DND-41 (cell line): ENCODE data around the gene TP63.

Source experiments
- ATAC-seq: fragments of 200-7000 bp; cut with Tn5 transposase; 3 replicates; pipeline ENCODE4 v1.9.1; 2021; ENCODE audit warnings: low read depth; ENCODE audit not compliant: insufficient read depth
- DNase-seq: peaks from one replicate; pipeline ENCODE4 v3.0.0-alpha.2; 2020
- H2AFZ ChIP-seq: 2 replicates; pipeline ENCODE4 v1.6.0; 2012; ENCODE audit warnings: low read depth, low read length
- H3K27ac ChIP-seq: 2 replicates; pipeline ENCODE4 v1.5.1; 2012; ENCODE audit warnings: low read length, inconsistent platforms
- H3K27me3 ChIP-seq: fragments of 200-600 bp; sonication (generic); 2 replicates; pipeline ENCODE4 v1.6.0; 2012; ENCODE audit warnings: low read length, mild to moderate bottlenecking, inconsistent platforms; ENCODE audit not compliant: insufficient read depth, poor library complexity
- H3K36me3 ChIP-seq: 2 replicates; pipeline ENCODE4 v1.5.1; 2012; ENCODE audit warnings: low read length, inconsistent platforms; ENCODE audit not compliant: insufficient read depth
- H3K4me1 ChIP-seq: 2 replicates; pipeline ENCODE4 v1.5.1; 2012; ENCODE audit warnings: mild to moderate bottlenecking, low read length; ENCODE audit not compliant: insufficient read depth
- H3K4me2 ChIP-seq: 2 replicates; pipeline ENCODE4 v1.6.0; 2012; ENCODE audit warnings: mild to moderate bottlenecking, moderate library complexity, low read length, inconsistent platforms; ENCODE audit not compliant: insufficient read depth
- H3K4me3 ChIP-seq, 2 experiments: fragments of 200-600 bp in 1 of 2; shearing (Covaris generic) in 1 of 2; 2 replicates each; pipeline ENCODE4 v1.5.1; 2012 to 2016; ENCODE audit warnings: inconsistent platforms in 2 of 2, low read length in 2 of 2, mild to moderate bottlenecking in 2 of 2, low read depth in 1 of 2, moderate library complexity in 1 of 2
- H3K79me2 ChIP-seq: 2 replicates; pipeline ENCODE4 v1.6.0; 2012; ENCODE audit warnings: low read length, inconsistent platforms; ENCODE audit not compliant: insufficient read depth
- H3K9ac ChIP-seq: 2 replicates; pipeline ENCODE4 v1.6.0; 2012; ENCODE audit warnings: low read depth, mild to moderate bottlenecking, inconsistent platforms, low read length, moderate library complexity
- H3K9me3 ChIP-seq: 2 replicates; pipeline ENCODE4 v1.5.1; 2012; ENCODE audit warnings: low read length, moderate library complexity, mild to moderate bottlenecking, inconsistent platforms; ENCODE audit not compliant: insufficient read depth, severe bottlenecking
- H4K20me1 ChIP-seq: 2 replicates; pipeline ENCODE4 v1.6.0; 2012; ENCODE audit warnings: low read length; ENCODE audit not compliant: insufficient read depth
- EZH2 ChIP-seq: IDR thresholded peaks from 3 replicates; pipeline ENCODE4 v1.6.1; 2012; ENCODE audit warnings: borderline replicate concordance, low read depth, mild to moderate bottlenecking, moderate library complexity, low read length, inconsistent platforms; ENCODE audit not compliant: severe bottlenecking
- TF ChIP-seq, protein P1 (sequence below): IDR thresholded peaks from 2 replicates; pipeline ENCODE4 v1.5.1; 2012; ENCODE audit warnings: borderline replicate concordance, low read length, moderate library complexity, mild to moderate bottlenecking; ENCODE audit not compliant: poor library complexity, severe bottlenecking; ENCODE audit errors: extremely low read depth

Gene TP63

DNA sequence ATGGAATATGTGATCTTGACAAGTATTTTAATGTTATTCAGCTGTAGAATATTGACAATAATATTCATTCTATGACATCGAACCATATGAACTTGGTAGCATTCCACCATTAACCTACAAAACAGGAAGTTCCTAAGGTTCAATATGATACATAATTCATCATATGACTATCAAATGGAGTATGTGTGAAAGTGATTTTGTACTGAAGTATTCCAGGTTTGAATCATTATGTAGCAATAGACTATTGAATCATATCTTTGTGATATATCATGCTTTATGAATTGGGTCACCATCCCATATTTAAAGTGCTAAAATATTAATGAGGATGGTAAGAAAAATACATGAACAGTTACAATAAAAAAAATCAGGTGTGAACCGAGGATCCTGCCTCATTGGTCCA is 95.1 kb downstream of the TP63 start:
- no peaks in the 10 kb centered on the region for H3K36me3 ChIP-seq
- ATAC-seq = no peak

DNA sequence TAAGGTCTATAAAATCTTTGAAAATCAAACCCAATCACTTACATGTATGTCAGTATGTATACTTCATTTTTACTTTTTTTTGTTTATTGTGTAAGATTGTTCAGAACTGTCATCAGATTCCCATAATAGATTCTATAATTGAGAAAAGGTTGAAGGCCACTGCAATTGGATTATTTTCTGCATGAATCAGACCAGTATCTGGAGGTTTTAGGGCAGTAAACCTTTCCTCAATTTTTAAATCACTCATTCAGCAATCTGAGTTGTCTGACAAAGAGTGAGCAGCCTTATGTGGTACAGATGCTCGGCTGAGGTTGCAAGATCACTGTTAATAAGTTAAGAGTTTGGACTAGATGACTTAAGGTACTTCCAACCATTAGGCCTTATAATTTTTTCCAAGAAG is 96.0 kb downstream of the TP63 start:
- H3K79me2 ChIP-seq = no peaks in the 10 kb centered on the region
- no peaks in the 10 kb centered on the region for H3K9me3 ChIP-seq
- no peak overlapping the region for H2AFZ ChIP-seq
- DNase-seq (no peak), ATAC-seq (no peak)
- H4K20me1 ChIP-seq = no peaks in the 10 kb centered on the region
- H3K36me3 ChIP-seq = no peaks in the 10 kb centered on the region
- no peak overlapping the region for H3K4me2 ChIP-seq
- H3K9ac ChIP-seq = no peak overlapping the region
- no peaks in the 10 kb centered on the region for H3K27me3 ChIP-seq
- H3K4me3 ChIP-seq = no peak overlapping the region
- H3K27ac ChIP-seq = no peak overlapping the region
- H3K4me1 ChIP-seq = no peaks in the 10 kb centered on the region
- no peak for TF ChIP-seq EZH2
- TF ChIP-seq, protein P1, sequence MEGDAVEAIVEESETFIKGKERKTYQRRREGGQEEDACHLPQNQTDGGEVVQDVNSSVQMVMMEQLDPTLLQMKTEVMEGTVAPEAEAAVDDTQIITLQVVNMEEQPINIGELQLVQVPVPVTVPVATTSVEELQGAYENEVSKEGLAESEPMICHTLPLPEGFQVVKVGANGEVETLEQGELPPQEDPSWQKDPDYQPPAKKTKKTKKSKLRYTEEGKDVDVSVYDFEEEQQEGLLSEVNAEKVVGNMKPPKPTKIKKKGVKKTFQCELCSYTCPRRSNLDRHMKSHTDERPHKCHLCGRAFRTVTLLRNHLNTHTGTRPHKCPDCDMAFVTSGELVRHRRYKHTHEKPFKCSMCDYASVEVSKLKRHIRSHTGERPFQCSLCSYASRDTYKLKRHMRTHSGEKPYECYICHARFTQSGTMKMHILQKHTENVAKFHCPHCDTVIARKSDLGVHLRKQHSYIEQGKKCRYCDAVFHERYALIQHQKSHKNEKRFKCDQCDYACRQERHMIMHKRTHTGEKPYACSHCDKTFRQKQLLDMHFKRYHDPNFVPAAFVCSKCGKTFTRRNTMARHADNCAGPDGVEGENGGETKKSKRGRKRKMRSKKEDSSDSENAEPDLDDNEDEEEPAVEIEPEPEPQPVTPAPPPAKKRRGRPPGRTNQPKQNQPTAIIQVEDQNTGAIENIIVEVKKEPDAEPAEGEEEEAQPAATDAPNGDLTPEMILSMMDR = no peak

More for the DNA sequence above, 95.1 kb downstream of the TP63 start:
- Histone ChIP-seq H3K9ac (no peak overlapping the region), H3K9me3 (no peaks in the 10 kb centered on the region), H3K4me3 (no peak overlapping the region), H4K20me1 (no peaks in the 10 kb centered on the region), H3K4me1 (no peaks in the 10 kb centered on the region), H3K27ac (no peak overlapping the region), H2AFZ (no peak overlapping the region), H3K4me2 (no peak overlapping the region), H3K79me2 (no peaks in the 10 kb centered on the region), H3K27me3 (no peaks in the 10 kb centered on the region)
- TF ChIP-seq EZH2 = no peak
- TF ChIP-seq, protein P1 = no peak
- no peak for DNase-seq

DNA sequence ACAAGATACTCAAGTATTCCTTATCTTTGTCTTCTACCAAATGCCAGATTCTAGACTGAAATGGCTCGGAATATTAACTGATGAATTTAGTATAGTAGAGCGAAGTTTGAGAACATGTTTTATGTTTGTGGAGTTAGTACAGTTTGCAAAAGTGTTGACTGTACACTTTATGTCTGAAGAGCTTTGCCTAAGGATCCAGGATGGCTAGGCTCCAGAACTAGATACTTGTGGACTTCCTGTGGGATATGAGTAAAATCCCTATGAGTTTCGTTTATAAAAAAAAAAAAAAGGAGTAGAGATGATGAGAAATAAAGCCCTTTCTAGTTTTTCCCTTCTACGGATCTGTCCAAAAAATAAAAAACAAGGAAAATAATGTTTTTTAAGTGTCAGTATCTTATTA is 96.7 kb downstream of the TP63 start:
- ATAC-seq (no peak), DNase-seq (no peak)
- H3K4me2 ChIP-seq = no peak overlapping the region
- H2AFZ ChIP-seq = no peak overlapping the region
- H3K9me3 ChIP-seq = no peaks in the 10 kb centered on the region
- H3K36me3 ChIP-seq = no peaks in the 10 kb centered on the region
- no peaks in the 10 kb centered on the region for H3K27me3 ChIP-seq
- H3K4me1 ChIP-seq = no peaks in the 10 kb centered on the region
- no peak overlapping the region for H3K9ac ChIP-seq
- no peak overlapping the region for H3K27ac ChIP-seq
- H4K20me1 ChIP-seq = no peaks in the 10 kb centered on the region
- H3K79me2 ChIP-seq = no peaks in the 10 kb centered on the region
- no peak overlapping the region for H3K4me3 ChIP-seq
- TF ChIP-seq EZH2 = no peak
- TF ChIP-seq, protein P1 = no peak

DNA sequence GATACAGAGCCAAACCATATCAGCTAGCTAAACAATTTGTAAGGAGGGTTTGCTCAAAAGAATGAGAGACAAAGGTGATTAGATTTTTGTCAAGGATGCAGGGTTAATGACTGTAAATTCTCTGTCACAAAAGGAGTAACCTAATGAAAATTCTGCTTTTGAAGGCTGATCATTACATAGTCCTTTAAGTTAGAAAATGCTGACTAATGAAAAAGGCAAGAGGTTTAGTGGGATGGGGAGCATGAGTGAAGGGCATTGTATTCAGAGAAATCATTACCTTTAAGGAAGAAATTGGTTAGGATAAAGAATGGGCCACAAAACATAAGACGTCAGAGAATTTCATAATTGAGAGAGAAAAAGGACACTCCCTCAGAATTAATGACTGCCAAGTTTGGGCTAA is 97.7 kb downstream of the TP63 start:
- Histone ChIP-seq H3K79me2 (no peaks in the 10 kb centered on the region), H4K20me1 (no peaks in the 10 kb centered on the region), H3K4me1 (no peaks in the 10 kb centered on the region), H3K4me2 (no peak overlapping the region), H3K9ac (no peak overlapping the region), H3K27ac (no peak overlapping the region), H3K36me3 (no peaks in the 10 kb centered on the region), H3K4me3 (no peak overlapping the region), H2AFZ (no peak overlapping the region), H3K9me3 (no peaks in the 10 kb centered on the region), H3K27me3 (no peaks in the 10 kb centered on the region)
- ATAC-seq (no peak), DNase-seq (no peak)
- no peak for TF ChIP-seq EZH2
- TF ChIP-seq, protein P1 = no peak
